ENCODE results near the gene HDGFL1. TPM values are rescaled to one million over a fixed set of nuclear protein-coding genes. Genes with fewer than 3 reads are reported as not detected.

The HDGFL1 gene
- polyA plus RNA-seq, 4 donors = not detected

- no peak for DNase-seq (ENCODE audit: low read depth in 4 of 4, low spot score in 3 of 4)
Observed at GRCh38 chr6:22589118-22589517, 19.8 kb downstream of the HDGFL1 start.

GRCh38 chr6:22590423-22590822 lies 21.1 kb downstream of the HDGFL1 start:
- no peak for DNase-seq (ENCODE audit: low read depth in 4 of 4, low spot score in 3 of 4)

DNA sequence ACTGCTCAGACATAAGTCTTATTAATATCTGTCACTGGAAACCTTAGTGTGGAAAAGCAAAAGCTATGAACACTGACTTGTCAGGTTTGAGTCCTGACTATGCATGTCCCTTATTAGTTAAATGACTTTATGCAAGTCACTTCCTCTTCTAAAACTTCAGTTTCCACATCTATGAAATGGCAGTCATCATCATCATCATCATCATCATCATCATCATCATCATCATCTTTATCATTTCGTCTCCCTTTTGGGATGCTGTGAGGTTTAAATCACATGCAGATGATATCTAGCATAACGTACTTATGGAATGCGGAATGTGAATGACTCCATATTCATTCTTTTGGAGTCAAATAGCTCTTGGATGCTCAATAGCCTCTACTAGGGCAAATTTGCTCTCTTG lies 24.5 kb downstream of the HDGFL1 start:
- DNase-seq (ENCODE audit: low read depth in 4 of 4, low spot score in 3 of 4) = no peak

DNA sequence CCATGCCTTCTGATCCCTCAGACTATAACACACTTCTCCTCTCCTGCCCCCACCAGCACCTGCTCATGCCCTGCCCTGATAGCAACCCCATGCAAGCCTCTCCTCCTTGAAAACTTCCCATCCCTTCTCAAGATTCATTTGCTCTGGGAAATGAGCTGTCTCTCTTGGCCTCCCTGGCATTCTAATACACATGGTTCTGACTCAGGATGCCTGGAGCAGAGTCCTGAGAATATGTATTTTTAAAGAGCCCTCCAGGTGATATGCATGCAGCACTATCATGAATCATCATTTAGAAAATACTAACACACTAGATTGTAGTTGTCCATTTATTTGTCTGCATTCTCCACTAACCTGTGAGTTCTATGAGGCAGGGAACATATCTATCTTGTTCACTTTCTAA lies 26.6 kb downstream of the HDGFL1 start:
- no peak for DNase-seq (ENCODE audit: low read depth in 4 of 4, low spot score in 3 of 4)

GRCh38 chr6:22598339-22598738 lies 29.0 kb downstream of the HDGFL1 start:
- DNase-seq (ENCODE audit: low read depth in 4 of 4, low spot score in 3 of 4) = no peak

- no peak for DNase-seq (ENCODE audit: low read depth in 4 of 4, low spot score in 3 of 4)
Observed at GRCh38 chr6:22600059-22600458, 30.7 kb downstream of the HDGFL1 start.

- DNase-seq (ENCODE audit: low read depth in 4 of 4, low spot score in 3 of 4) = no peak
Observed at GRCh38 chr6:22601984-22602383, 32.6 kb downstream of the HDGFL1 start.

- no peak for DNase-seq (ENCODE audit: low read depth in 4 of 4, low spot score in 3 of 4)
Observed at GRCh38 chr6:22605736-22606135, 36.4 kb downstream of the HDGFL1 start.

DNA sequence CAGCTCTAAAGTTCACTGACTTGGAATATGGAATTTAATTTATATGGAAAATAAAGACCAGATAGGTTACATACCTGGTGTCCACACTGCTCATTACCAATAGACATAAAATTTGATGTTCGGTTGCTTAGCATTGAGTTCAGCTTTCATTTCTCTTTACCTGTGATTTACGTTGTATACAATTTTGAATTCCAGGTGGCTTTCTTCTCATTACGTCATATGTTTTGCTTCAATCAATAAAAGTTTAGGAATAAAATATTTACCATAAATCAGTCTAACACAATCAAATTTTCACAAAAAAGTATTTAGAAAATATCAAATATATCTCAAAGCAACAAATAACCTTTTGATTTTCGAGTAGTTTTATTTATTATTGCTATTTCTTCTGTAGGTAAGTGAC lies 40.8 kb downstream of the HDGFL1 start:
- no peak for DNase-seq (ENCODE audit: low read depth in 4 of 4, low spot score in 3 of 4)

GRCh38 chr6:22612236-22612635 lies 42.9 kb downstream of the HDGFL1 start:
- DNase-seq (ENCODE audit: low read depth in 4 of 4, low spot score in 3 of 4) = no peak

DNA sequence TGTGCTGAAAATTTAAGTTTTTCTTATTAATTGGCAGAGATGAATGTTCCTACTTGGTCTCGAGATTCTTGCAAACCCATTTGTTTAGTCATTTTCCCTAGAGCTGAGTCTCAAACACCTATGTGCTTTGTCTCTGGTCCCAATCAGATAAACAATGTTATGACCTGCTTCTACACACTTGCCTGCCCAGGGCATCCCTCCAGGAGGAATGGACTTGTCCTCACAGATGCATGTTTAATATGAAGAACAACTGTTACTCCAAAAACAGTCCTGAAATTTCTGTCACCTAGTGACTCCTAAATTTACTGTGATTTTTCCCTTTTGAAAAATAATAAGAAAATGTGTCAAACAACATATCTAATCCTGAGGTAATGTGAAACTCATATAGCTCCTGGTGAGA lies 43.7 kb downstream of the HDGFL1 start:
- DNase-seq (ENCODE audit: low read depth in 4 of 4, low spot score in 3 of 4) = no peak

DNA sequence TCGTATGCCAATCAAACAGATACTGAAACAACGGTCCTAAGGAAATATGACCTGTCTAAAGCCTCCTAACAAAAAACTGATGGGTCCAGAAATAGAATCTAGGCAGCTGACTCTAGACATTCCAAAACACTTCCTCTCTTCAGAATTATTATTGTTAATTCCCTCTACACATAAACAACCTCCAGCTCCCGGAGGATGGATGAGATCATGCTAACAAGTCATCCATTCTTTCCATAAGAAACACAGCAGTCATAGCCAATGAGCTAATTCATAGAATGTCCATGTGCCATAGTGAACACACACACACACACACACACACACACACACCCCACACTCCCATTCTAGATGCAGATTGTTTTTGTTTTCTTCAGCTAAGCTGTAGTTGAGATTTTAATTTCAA lies 44.3 kb downstream of the HDGFL1 start:
- no peak for DNase-seq (ENCODE audit: low read depth in 4 of 4, low spot score in 3 of 4)

DNA sequence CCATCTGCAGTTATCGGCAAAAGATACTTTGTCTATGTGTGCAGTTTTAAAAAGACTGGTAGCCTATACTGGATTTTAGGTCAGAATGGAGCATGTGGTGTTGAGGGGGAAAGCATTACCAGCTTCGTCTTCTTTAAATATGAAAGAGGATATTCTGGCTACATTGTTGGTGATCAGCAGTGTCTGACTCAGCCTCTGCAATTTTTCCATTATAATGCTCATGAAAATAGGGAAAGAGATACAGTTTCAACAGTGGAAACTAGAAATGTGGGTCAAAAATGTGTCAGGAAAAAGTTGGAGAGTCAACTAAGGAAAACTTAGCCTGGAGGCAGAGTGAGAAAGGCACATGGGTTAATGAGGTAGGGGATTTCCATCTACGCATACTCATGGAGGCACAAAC lies 45.2 kb downstream of the HDGFL1 start:
- DNase-seq (ENCODE audit: low read depth in 4 of 4, low spot score in 3 of 4) = no peak

GRCh38 chr6:22621028-22621427 lies 51.7 kb downstream of the HDGFL1 start:
- DNase-seq (ENCODE audit: low read depth in 4 of 4, low spot score in 3 of 4) = no peak
